ENCODE measurements around the gene BCO1.

Gene BCO1

GRCh38 chr16:81321039-81321438 lies 82.5 kb downstream of the BCO1 start:
- Histone ChIP-seq H3K14ac (ENCODE audit: low read length) (no peak overlapping the region), H3K4me2 (ENCODE audit: insufficient read depth, low read length, poor library complexity, severe bottlenecking) (no peak overlapping the region), H3K23ac (ENCODE audit: low read depth, low read length, poor library complexity) (no peak overlapping the region), H3K36me3 (replicated peaks in 1 of 2; ENCODE audit: control insufficient read depth in 2 of 2, insufficient read depth in 2 of 2, low read length in 2 of 2) (no peaks in the 10 kb centered on the region), H3K4me3 (ENCODE audit: low read length in 2 of 2) (no peak overlapping the region), H4K91ac (ENCODE audit: low read depth, low read length, poor library complexity) (no peak overlapping the region), H4K8ac (ENCODE audit: low read depth, low read length) (no peak overlapping the region), H2BK5ac (ENCODE audit: low read length) (no peak overlapping the region), H3K18ac (ENCODE audit: low read length) (no peak overlapping the region), H2BK15ac (ENCODE audit: low read length) (no peak overlapping the region), H2AK5ac (ENCODE audit: low read depth, low read length) (no peak overlapping the region), H3K27ac (replicated peaks; ENCODE audit: low read length) (no peak overlapping the region), H2BK12ac (ENCODE audit: low read length) (no peak overlapping the region), H3K4ac (ENCODE audit: low read length) (no peak overlapping the region), H2BK120ac (ENCODE audit: low read depth, low read length) (no peak overlapping the region), H3K27me3 (ENCODE audit: control insufficient read depth in 3 of 3, insufficient read depth in 3 of 3, low read depth in 1 of 3, low read length in 3 of 3) (no peaks in the 10 kb centered on the region), H2AFZ (ENCODE audit: low read length) (no peak overlapping the region), H3K79me1 (ENCODE audit: low read depth, low read length) (no peaks in the 10 kb centered on the region), H3K4me1 (ENCODE audit: control insufficient read depth in 2 of 2, insufficient read depth in 1 of 2, low read depth in 1 of 2, low read length in 2 of 2) (peaks cover 0 to 2% of the 10 kb centered on the region in 2 donors), H3K9me3 (replicated peaks in 1 of 2; ENCODE audit: control insufficient read depth in 2 of 2, insufficient read depth in 1 of 2, low read depth in 1 of 2, low read length in 2 of 2) (no peaks in the 10 kb centered on the region), H3K9ac (ENCODE audit: low read depth, low read length, poor library complexity) (no peak overlapping the region)
- no CpG with 5 or more reads among the region's 2 CpGs for WGBS, 2 donors (ENCODE audit: extremely low coverage in 2 of 2, insufficient read length in 2 of 2, insufficient replicate concordance in 1 of 2)
- no peak for DNase-seq (ENCODE audit: low spot score)

- WGBS, 2 donors (ENCODE audit: extremely low coverage in 2 of 2, insufficient read length in 2 of 2, insufficient replicate concordance in 1 of 2): 100% methylated on average over 1 of the region's 5 CpGs; no CpG with 5 or more reads in 1 of the 2 donors
- H3K4ac ChIP-seq (ENCODE audit: low read length): no peak overlapping the region
- H3K27me3 ChIP-seq (ENCODE audit: control insufficient read depth in 3 of 3, insufficient read depth in 3 of 3, low read depth in 1 of 3, low read length in 3 of 3): no peaks in the 10 kb centered on the region
- no peak overlapping the region for H2BK15ac ChIP-seq (ENCODE audit: low read length)
- H4K91ac ChIP-seq (ENCODE audit: low read depth, low read length, poor library complexity): no peak overlapping the region
- no peaks in the 10 kb centered on the region for H3K9me3 ChIP-seq (replicated peaks in 1 of 2; ENCODE audit: control insufficient read depth in 2 of 2, insufficient read depth in 1 of 2, low read depth in 1 of 2, low read length in 2 of 2)
- H4K8ac ChIP-seq (ENCODE audit: low read depth, low read length): no peak overlapping the region
- no peak overlapping the region for H3K4me3 ChIP-seq (ENCODE audit: low read length in 2 of 2)
- H2AFZ ChIP-seq (ENCODE audit: low read length): no peak overlapping the region
- no peak overlapping the region for H3K18ac ChIP-seq (ENCODE audit: low read length)
- H3K23ac ChIP-seq (ENCODE audit: low read depth, low read length, poor library complexity): no peak overlapping the region
- no peak overlapping the region for H2BK5ac ChIP-seq (ENCODE audit: low read length)
- no peak overlapping the region for H2BK120ac ChIP-seq (ENCODE audit: low read depth, low read length)
- H3K4me2 ChIP-seq (ENCODE audit: insufficient read depth, low read length, poor library complexity, severe bottlenecking): no peak overlapping the region
- H3K9ac ChIP-seq (ENCODE audit: low read depth, low read length, poor library complexity): no peak overlapping the region
- no peak overlapping the region for H2AK5ac ChIP-seq (ENCODE audit: low read depth, low read length)
- H3K36me3 ChIP-seq (replicated peaks in 1 of 2; ENCODE audit: control insufficient read depth in 2 of 2, insufficient read depth in 2 of 2, low read length in 2 of 2): no peaks in the 10 kb centered on the region
- DNase-seq (ENCODE audit: low spot score): no peak
- no peak overlapping the region for H3K14ac ChIP-seq (ENCODE audit: low read length)
- no peaks in the 10 kb centered on the region for H3K79me1 ChIP-seq (ENCODE audit: low read depth, low read length)
- no peak overlapping the region for H3K27ac ChIP-seq (replicated peaks; ENCODE audit: low read length)
- H2BK12ac ChIP-seq (ENCODE audit: low read length): no peak overlapping the region
- peaks cover 0 to 2% of the 10 kb centered on the region in 2 donors for H3K4me1 ChIP-seq (ENCODE audit: control insufficient read depth in 2 of 2, insufficient read depth in 1 of 2, low read depth in 1 of 2, low read length in 2 of 2)
Observed at GRCh38 chr16:81321536-81321935, 83.0 kb downstream of the BCO1 start.

GRCh38 chr16:81324808-81325207 lies 86.3 kb downstream of the BCO1 start:
- no peak overlapping the region for H2AK5ac ChIP-seq (ENCODE audit: low read depth, low read length)
- H3K9ac ChIP-seq (ENCODE audit: low read depth, low read length, poor library complexity): no peak overlapping the region
- H3K4ac ChIP-seq (ENCODE audit: low read length): no peak overlapping the region
- H2BK120ac ChIP-seq (ENCODE audit: low read depth, low read length): no peak overlapping the region
- H2BK5ac ChIP-seq (ENCODE audit: low read length): no peak overlapping the region
- no peak overlapping the region for H2BK12ac ChIP-seq (ENCODE audit: low read length)
- H4K8ac ChIP-seq (ENCODE audit: low read depth, low read length): no peak overlapping the region
- no peak overlapping the region for H3K4me3 ChIP-seq (ENCODE audit: low read length in 2 of 2)
- no peak overlapping the region for H3K18ac ChIP-seq (ENCODE audit: low read length)
- peaks cover 2 to 7% of the 10 kb centered on the region in 2 donors for H3K4me1 ChIP-seq (ENCODE audit: control insufficient read depth in 2 of 2, insufficient read depth in 1 of 2, low read depth in 1 of 2, low read length in 2 of 2)
- no peak overlapping the region for H2BK15ac ChIP-seq (ENCODE audit: low read length)
- DNase-seq (ENCODE audit: low spot score): no peak
- no peak overlapping the region for H3K23ac ChIP-seq (ENCODE audit: low read depth, low read length, poor library complexity)
- no CpG with 5 or more reads among the region's 6 CpGs for WGBS, 2 donors (ENCODE audit: extremely low coverage in 2 of 2, insufficient read length in 2 of 2, insufficient replicate concordance in 1 of 2)
- H3K9me3 ChIP-seq (replicated peaks in 1 of 2; ENCODE audit: control insufficient read depth in 2 of 2, insufficient read depth in 1 of 2, low read depth in 1 of 2, low read length in 2 of 2): no peaks in the 10 kb centered on the region
- H2AFZ ChIP-seq (ENCODE audit: low read length): no peak overlapping the region
- no peaks in the 10 kb centered on the region for H3K36me3 ChIP-seq (replicated peaks in 1 of 2; ENCODE audit: control insufficient read depth in 2 of 2, insufficient read depth in 2 of 2, low read length in 2 of 2)
- no peaks in the 10 kb centered on the region for H3K79me1 ChIP-seq (ENCODE audit: low read depth, low read length)
- H3K14ac ChIP-seq (ENCODE audit: low read length): no peak overlapping the region
- H4K91ac ChIP-seq (ENCODE audit: low read depth, low read length, poor library complexity): no peak overlapping the region
- no peak overlapping the region for H3K27ac ChIP-seq (replicated peaks; ENCODE audit: low read length)
- no peaks in the 10 kb centered on the region for H3K27me3 ChIP-seq (ENCODE audit: control insufficient read depth in 3 of 3, insufficient read depth in 3 of 3, low read depth in 1 of 3, low read length in 3 of 3)
- H3K4me2 ChIP-seq (ENCODE audit: insufficient read depth, low read length, poor library complexity, severe bottlenecking): no peak overlapping the region

- Histone ChIP-seq H2AK5ac (ENCODE audit: low read depth, low read length) (no peak overlapping the region), H3K4me3 (ENCODE audit: low read length in 2 of 2) (no peak overlapping the region), H4K91ac (ENCODE audit: low read depth, low read length, poor library complexity) (no peak overlapping the region), H3K18ac (ENCODE audit: low read length) (no peak overlapping the region), H3K79me1 (ENCODE audit: low read depth, low read length) (no peaks in the 10 kb centered on the region), H3K4ac (ENCODE audit: low read length) (no peak overlapping the region), H3K9ac (ENCODE audit: low read depth, low read length, poor library complexity) (no peak overlapping the region), H3K23ac (ENCODE audit: low read depth, low read length, poor library complexity) (no peak overlapping the region), H3K27me3 (ENCODE audit: control insufficient read depth in 3 of 3, insufficient read depth in 3 of 3, low read depth in 1 of 3, low read length in 3 of 3) (no peaks in the 10 kb centered on the region), H2AFZ (ENCODE audit: low read length) (no peak overlapping the region), H3K27ac (replicated peaks; ENCODE audit: low read length) (no peak overlapping the region), H2BK120ac (ENCODE audit: low read depth, low read length) (no peak overlapping the region), H3K4me2 (ENCODE audit: insufficient read depth, low read length, poor library complexity, severe bottlenecking) (no peak overlapping the region), H2BK5ac (ENCODE audit: low read length) (no peak overlapping the region), H4K8ac (ENCODE audit: low read depth, low read length) (no peak overlapping the region), H2BK12ac (ENCODE audit: low read length) (no peak overlapping the region), H3K4me1 (ENCODE audit: control insufficient read depth in 2 of 2, insufficient read depth in 1 of 2, low read depth in 1 of 2, low read length in 2 of 2) (peaks cover 2 to 7% of the 10 kb centered on the region in 2 donors), H3K14ac (ENCODE audit: low read length) (no peak overlapping the region), H2BK15ac (ENCODE audit: low read length) (no peak overlapping the region), H3K36me3 (replicated peaks in 1 of 2; ENCODE audit: control insufficient read depth in 2 of 2, insufficient read depth in 2 of 2, low read length in 2 of 2) (peaks cover 0 to under 1% of the 10 kb centered on the region in 2 donors), H3K9me3 (replicated peaks in 1 of 2; ENCODE audit: control insufficient read depth in 2 of 2, insufficient read depth in 1 of 2, low read depth in 1 of 2, low read length in 2 of 2) (no peaks in the 10 kb centered on the region)
- no CpG with 5 or more reads among the region's 5 CpGs for WGBS, 2 donors (ENCODE audit: extremely low coverage in 2 of 2, insufficient read length in 2 of 2, insufficient replicate concordance in 1 of 2)
- DNase-seq (ENCODE audit: low spot score): no peak
Observed at GRCh38 chr16:81327011-81327410, 88.5 kb downstream of the BCO1 start.
